Left lung (tissue), 10 donors: ENCODE measurements around the gene ATG3. TPM values are rescaled to one million over a fixed set of nuclear protein-coding genes. Genes with fewer than 3 reads are reported as not detected.

ENCODE experiments used
- ATAC-seq: fragments of 200-7000 bp; cut with Tn5 transposase; one replicate; pipeline ENCODE4 v1.9.1; 2020; ENCODE audit warnings: moderate library complexity
- DNase-seq, 4 donors: peaks; one replicate each; pipeline ENCODE4 v3.0.0-alpha.2; 2013 to 2020
- H3K27ac ChIP-seq, 2 donors: fragments of 200-600 bp; sonication (generic) in 1 of 2; one replicate each; pipeline versions ENCODE4 v1.5.0 to v1.8.0; 2020 to 2021
- H3K27me3 ChIP-seq, 2 donors: fragments of 200-600 bp; sonication (generic) in 1 of 2; one replicate each; pipeline versions ENCODE4 v1.5.0 to v1.8.0; 2020 to 2021
- H3K36me3 ChIP-seq, 2 donors: fragments of 200-600 bp; sonication (generic) in 1 of 2; one replicate each; pipeline versions ENCODE4 v1.5.0 to v1.8.0; 2020 to 2021
- H3K4me1 ChIP-seq, 2 donors: fragments of 200-600 bp; one replicate each; pipeline ENCODE4 v1.8.0; 2021
- H3K4me3 ChIP-seq, 2 donors: fragments of 200-600 bp; sonication (generic) in 1 of 2; one replicate each; pipeline versions ENCODE4 v1.5.0 to v1.8.0; 2020 to 2021; ENCODE audit warnings: mild to moderate bottlenecking in 1 of 2
- H3K9me3 ChIP-seq, 2 donors: fragments of 200-600 bp; sonication (generic) in 1 of 2; one replicate each; pipeline versions ENCODE4 v1.5.0 to v1.8.0; 2020 to 2021
- intact Hi-C, 2 donors: fragments of 100-400 bp; cut with DNase I; formaldehyde crosslinking; loops; one replicate each; pipeline versions ENCODE4 v1.11.2 to v1.14.2; 2022
- polyA plus RNA-seq, 6 donors: library from polyadenylated mRNA; unstranded; fragments of 120-200 nt; gene quantifications; one replicate each; pipeline ENCODE4 v1.2.1, GENCODE V29; 2013; ENCODE audit not compliant: insufficient read length in 6 of 6
- total RNA-seq, 2 donors: library from RNA; stranded (reverse); fragmentation: NEBNext Ultra II Directional; extraction: Animal tissue kit (Norgen Biotek cat#: 25700); gene quantifications; one replicate each; pipeline ENCODE4 v1.2.1, GENCODE V29; 2021
- TF ChIP-seq, protein P1 (sequence below), 2 donors: fragments of 200-600 bp; sonication (generic) in 1 of 2; IDR thresholded peaks; one replicate each; pipeline versions ENCODE4 v1.5.0 to v1.8.0; 2021; ENCODE audit warnings: antibody characterized with exemption in 2 of 2
- donor health status: DM: no; HTN: yes; CAD: no.
- donor health status: DM: no; HTN: no; CAD: no.

ATG3 gene
- total and polyA plus RNA-seq, 8 donors, result 36.6 to 73.1 (median 43.6) TPM

DNA sequence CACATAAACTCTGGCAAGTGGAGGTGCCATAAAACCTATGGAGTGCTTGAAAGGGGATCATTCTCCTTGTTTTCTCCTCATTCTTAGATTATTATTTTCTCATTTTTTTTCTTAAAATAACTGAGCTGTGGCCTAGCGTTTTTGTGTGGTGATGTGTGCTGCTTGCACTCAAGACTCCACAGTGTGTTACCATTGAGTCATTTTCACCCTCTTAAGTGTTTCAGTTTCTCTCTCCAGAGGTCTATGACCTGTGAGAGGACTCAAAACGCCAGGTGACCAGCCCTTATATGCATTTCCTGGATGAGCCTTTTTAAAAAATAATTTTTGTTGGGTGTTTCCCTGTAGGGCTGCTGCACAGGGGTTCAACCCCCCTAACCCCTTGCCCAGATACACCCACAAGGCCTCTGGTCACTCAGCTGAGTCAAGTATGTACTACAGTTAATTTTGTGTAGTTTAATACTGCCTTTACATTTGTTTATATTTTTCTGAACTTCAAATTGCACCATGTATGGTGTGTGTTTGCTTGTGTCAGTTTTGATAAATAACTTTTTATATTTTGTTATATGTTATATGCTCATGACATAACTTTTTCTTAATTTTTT lies 47.1 kb downstream of the ATG3 start:
- H3K27ac ChIP-seq, result no peak overlapping the region
- intact Hi-C loops, result no loop called here
- TF ChIP-seq, protein P1, sequence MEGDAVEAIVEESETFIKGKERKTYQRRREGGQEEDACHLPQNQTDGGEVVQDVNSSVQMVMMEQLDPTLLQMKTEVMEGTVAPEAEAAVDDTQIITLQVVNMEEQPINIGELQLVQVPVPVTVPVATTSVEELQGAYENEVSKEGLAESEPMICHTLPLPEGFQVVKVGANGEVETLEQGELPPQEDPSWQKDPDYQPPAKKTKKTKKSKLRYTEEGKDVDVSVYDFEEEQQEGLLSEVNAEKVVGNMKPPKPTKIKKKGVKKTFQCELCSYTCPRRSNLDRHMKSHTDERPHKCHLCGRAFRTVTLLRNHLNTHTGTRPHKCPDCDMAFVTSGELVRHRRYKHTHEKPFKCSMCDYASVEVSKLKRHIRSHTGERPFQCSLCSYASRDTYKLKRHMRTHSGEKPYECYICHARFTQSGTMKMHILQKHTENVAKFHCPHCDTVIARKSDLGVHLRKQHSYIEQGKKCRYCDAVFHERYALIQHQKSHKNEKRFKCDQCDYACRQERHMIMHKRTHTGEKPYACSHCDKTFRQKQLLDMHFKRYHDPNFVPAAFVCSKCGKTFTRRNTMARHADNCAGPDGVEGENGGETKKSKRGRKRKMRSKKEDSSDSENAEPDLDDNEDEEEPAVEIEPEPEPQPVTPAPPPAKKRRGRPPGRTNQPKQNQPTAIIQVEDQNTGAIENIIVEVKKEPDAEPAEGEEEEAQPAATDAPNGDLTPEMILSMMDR (IDR thresholded peaks at IDR 0.05), result no peak
- no peak overlapping the region for H3K4me3 ChIP-seq
- ATAC-seq (peak; percentile 96), DNase-seq (no peak)
- no peaks in the 10 kb centered on the region for H3K4me1 ChIP-seq
- no peaks in the 10 kb centered on the region for H3K27me3 ChIP-seq
- H3K36me3 ChIP-seq, result no peaks in the 10 kb centered on the region
- H3K9me3 ChIP-seq, result peaks cover 0 to 9% of the 10 kb centered on the region in 2 donors

DNA sequence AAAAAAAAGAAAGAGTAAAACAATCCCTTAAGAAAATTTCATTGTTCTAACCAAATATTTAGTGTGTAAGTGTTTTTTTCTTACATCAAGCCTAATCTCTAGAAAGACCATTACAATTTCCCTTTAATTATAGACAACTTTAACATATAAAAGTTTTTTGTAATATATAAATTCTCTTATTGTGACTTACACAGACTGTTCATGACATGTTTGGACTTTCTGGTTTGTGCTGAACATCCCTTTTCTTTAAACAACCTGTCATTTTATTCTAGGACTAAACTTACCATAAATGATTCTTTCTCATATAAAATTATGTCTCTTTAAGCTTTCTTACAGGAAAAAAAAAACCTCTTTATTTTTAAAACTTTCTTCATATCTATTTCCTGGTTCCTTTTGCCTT lies 49.4 kb downstream of the ATG3 start:
- intact Hi-C loops, result no loop called here
- Histone ChIP-seq H3K27me3 (no peaks in the 10 kb centered on the region), H3K4me1 (no peaks in the 10 kb centered on the region), H3K36me3 (no peaks in the 10 kb centered on the region), H3K4me3 (no peak overlapping the region), H3K27ac (no peak overlapping the region), H3K9me3 (peaks cover 0 to 9% of the 10 kb centered on the region in 2 donors)
- DNase-seq (no peak), ATAC-seq (no peak)
- TF ChIP-seq, protein P1 (IDR thresholded peaks at IDR 0.05), result no peak

DNA sequence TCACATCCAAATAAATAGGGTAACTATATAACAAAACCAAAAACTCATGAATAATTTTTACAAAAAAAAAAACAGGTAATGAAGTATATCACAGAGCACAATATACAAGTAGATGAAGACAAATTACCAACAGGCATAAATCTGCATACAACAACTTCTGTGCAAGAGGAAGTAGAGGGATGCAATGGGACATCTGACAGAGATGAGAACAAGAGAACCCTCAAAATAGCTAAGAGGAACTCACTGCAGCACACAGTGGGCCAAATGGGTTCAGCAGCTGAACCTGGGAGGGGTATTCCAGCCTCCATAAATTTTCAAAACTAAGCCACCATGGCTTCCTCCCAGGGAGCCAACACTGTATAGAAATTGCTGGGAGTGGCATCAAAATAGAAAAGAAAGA lies 52.9 kb downstream of the ATG3 start:
- Histone ChIP-seq H3K27ac (no peak overlapping the region), H3K4me3 (no peak overlapping the region), H3K9me3 (peaks cover 0 to 9% of the 10 kb centered on the region in 2 donors), H3K27me3 (no peaks in the 10 kb centered on the region), H3K36me3 (no peaks in the 10 kb centered on the region), H3K4me1 (no peaks in the 10 kb centered on the region)
- intact Hi-C loops, result no loop called here
- ATAC-seq, result no peak
- DNase-seq, result no peak
- TF ChIP-seq, protein P1 (IDR thresholded peaks at IDR 0.05), result no peak

DNA sequence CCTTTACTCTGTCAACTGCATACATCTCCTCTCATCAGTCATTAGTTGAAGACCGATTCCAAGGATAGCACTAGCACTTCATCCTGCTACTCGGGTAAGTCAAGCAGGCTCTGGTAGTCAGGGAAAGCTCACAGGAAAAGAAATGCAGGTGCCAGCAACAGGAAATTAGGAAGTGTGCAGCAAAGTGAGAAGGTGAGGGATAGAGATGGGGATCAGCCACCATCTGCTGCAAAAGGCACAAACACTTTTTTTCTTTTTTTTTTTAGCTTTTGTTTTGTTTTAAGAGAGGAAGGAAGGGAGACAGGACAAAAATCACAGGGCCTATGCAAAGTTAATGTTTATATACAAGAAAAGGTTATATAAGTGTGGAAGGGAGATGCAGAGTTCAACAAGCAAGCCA lies 53.5 kb downstream of the ATG3 start:
- DNase-seq, result no peak
- intact Hi-C loops, result no loop called here
- no peaks in the 10 kb centered on the region for H3K4me1 ChIP-seq
- TF ChIP-seq, protein P1 (IDR thresholded peaks at IDR 0.05), result no peak
- H3K27me3 ChIP-seq, result no peaks in the 10 kb centered on the region
- no peak overlapping the region for H3K4me3 ChIP-seq
- H3K36me3 ChIP-seq, result no peaks in the 10 kb centered on the region
- no peak overlapping the region for H3K27ac ChIP-seq
- H3K9me3 ChIP-seq, result peaks cover 0 to 9% of the 10 kb centered on the region in 2 donors
- no peak for ATAC-seq

DNA sequence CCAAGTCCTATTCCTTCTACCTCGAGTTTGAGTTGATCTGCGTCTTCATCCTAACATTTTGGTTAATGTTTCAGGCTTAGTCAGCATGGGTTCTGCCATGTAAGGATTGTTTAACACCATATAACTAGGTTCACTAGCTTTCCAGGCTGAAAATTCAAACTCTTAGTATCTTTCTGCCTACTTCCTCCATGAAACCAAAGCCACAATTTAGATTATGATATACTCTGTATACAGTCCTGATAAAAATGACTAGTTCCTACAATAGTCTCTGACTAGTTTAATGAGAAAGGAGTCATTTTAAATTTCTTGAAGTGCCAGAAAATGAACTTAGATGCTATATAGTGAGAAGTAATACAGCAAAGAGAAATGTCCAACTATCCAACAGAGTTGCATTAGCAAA lies 55.9 kb downstream of the ATG3 start:
- ATAC-seq, result no peak
- no peaks in the 10 kb centered on the region for H3K27me3 ChIP-seq

More for the DNA sequence above, 55.9 kb downstream of the ATG3 start:
- H3K4me1 ChIP-seq, result no peaks in the 10 kb centered on the region
- no peak overlapping the region for H3K27ac ChIP-seq
- intact Hi-C loops, result no loop called here
- no peak for DNase-seq
- H3K4me3 ChIP-seq, result no peak overlapping the region
- no peaks in the 10 kb centered on the region for H3K9me3 ChIP-seq
- TF ChIP-seq, protein P1 (IDR thresholded peaks at IDR 0.05), result no peak
- no peaks in the 10 kb centered on the region for H3K36me3 ChIP-seq
